ENCODE data around the gene EMB.
"Not testable (repeated sequence)": the region's sequence is repeated elsewhere in the genome, so short reads cannot be mapped to it uniquely, and the experiment has no call there.

The EMB gene

DNA sequence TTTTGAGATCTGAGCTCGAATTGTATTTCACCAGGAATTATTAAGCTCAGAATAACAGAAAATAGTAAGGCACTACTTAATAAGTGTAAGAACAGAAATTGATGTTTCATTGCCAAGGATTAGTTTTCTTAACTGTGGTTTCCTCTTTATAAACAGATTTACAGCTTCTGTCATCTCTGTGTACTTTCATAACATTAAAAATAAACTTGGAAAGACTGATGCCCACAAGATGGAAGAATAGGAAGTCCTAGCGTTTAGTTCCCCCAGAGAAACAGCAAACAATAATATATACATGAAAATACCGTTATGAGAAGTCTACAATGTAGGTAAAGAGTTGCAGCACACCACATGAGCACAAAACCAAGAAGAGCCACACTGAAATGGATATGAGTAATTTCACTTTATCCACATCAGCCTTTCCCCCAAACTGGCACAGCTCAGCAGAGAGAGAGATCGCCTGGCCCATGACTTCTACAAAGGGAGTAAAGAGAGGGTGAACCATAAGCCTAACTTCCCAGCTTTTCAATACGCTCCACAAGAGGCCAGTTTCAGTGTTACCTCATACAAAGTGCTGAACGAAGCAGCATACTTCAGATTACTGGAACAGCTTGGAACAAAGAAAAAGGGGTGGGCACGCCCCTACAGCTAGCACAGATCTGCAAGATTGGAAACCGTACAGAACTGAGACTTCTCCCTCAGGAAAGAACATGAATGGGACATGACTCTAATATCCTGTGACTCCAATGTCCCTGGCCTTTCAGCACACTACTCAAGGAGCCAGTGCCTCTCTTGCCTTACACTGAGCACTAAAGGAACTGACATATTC lies 75.4 kb downstream of the EMB start:
- Histone ChIP-seq H3K36me3 (ENCODE audit: insufficient read depth, low read length) (no peaks in the 10 kb centered on the region), H3K9me3 (ENCODE audit: low read length) (no peaks in the 10 kb centered on the region), H3K9ac (ENCODE audit: low read length) (no peak overlapping the region), H3K27ac (ENCODE audit: low read depth, low read length) (no peak overlapping the region), H3K4me1 (ENCODE audit: insufficient read depth, low read length) (no peaks in the 10 kb centered on the region), H3K27me3 (ENCODE audit: control insufficient read depth in 1 of 2, insufficient read depth in 2 of 2, low read length in 2 of 2) (no peaks in the 10 kb centered on the region), H3K4me3 (ENCODE audit: low read depth in 1 of 2, low read length in 2 of 2) (no peak overlapping the region)

GRCh38 chr5:50364535-50365309 lies 76.4 kb downstream of the EMB start:
- H3K27ac ChIP-seq (ENCODE audit: low read depth, low read length); H3K36me3 ChIP-seq (ENCODE audit: insufficient read depth, low read length); H3K9ac ChIP-seq (ENCODE audit: low read length); H3K9me3 ChIP-seq (ENCODE audit: low read length); H3K4me3 ChIP-seq (ENCODE audit: low read depth in 1 of 2, low read length in 2 of 2); H3K4me1 ChIP-seq (ENCODE audit: insufficient read depth, low read length); H3K27me3 ChIP-seq (ENCODE audit: control insufficient read depth in 1 of 2, insufficient read depth in 2 of 2, low read length in 2 of 2): not testable (repeated sequence)

DNA sequence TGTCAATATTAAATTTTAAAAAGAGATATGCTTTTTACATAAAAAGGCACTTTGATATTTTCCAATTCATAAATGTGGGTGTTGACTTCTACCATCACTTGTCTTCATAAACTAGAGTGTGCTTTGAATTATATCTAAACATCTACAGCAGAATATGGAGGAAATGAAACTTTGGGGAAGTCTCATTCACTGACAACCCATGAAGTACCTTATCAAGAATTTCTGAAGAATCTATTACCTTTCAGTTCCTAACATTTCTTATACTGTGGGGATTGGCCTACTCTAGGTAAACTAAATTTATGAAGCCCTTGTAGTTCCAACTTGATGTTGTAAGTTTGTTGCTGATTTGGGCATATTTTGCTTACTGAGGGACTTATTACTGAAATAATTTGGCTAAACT lies 81.9 kb downstream of the EMB start:
- no peak overlapping the region for H3K27ac ChIP-seq (ENCODE audit: low read depth, low read length)
- H3K27me3 ChIP-seq (ENCODE audit: control insufficient read depth in 1 of 2, insufficient read depth in 2 of 2, low read length in 2 of 2): no peaks in the 10 kb centered on the region
- H3K4me1 ChIP-seq (ENCODE audit: insufficient read depth, low read length): no peaks in the 10 kb centered on the region
- H3K9ac ChIP-seq (ENCODE audit: low read length): no peak overlapping the region
- no peaks in the 10 kb centered on the region for H3K36me3 ChIP-seq (ENCODE audit: insufficient read depth, low read length)
- no peaks in the 10 kb centered on the region for H3K9me3 ChIP-seq (ENCODE audit: low read length)
- no peak overlapping the region for H3K4me3 ChIP-seq (ENCODE audit: low read depth in 1 of 2, low read length in 2 of 2)

GRCh38 chr5:50352382-50352781 lies 88.7 kb downstream of the EMB start:
- Histone ChIP-seq H3K27ac (ENCODE audit: low read depth, low read length) (no peak overlapping the region), H3K27me3 (ENCODE audit: control insufficient read depth in 1 of 2, insufficient read depth in 2 of 2, low read length in 2 of 2) (no peaks in the 10 kb centered on the region), H3K36me3 (ENCODE audit: insufficient read depth, low read length) (no peaks in the 10 kb centered on the region), H3K4me1 (ENCODE audit: insufficient read depth, low read length) (no peaks in the 10 kb centered on the region), H3K9ac (ENCODE audit: low read length) (no peak overlapping the region), H3K9me3 (ENCODE audit: low read length) (no peaks in the 10 kb centered on the region), H3K4me3 (ENCODE audit: low read depth in 1 of 2, low read length in 2 of 2) (no peak overlapping the region)

All from muscle layer of colon (tissue), 2 donors.